ENCODE measurements around the gene VSIG10. TPM values are rescaled to one million over a fixed set of nuclear protein-coding genes. Genes with fewer than 3 reads are reported as not detected.

VSIG10 gene
- total and polyA plus RNA-seq, 2 of the 4 experiments (the other 2 are of a cell fraction): 5.9 to 10.0 TPM

- Histone ChIP-seq H2AK9ac (replicated peaks; ENCODE audit: low read depth, low read length, poor library complexity) (no peak overlapping the region), H3K4me3 (ENCODE audit: insufficient read depth, low read depth, low read length) (no peak overlapping the region), H3K4me2 (ENCODE audit: low read depth, low read length) (no peak overlapping the region), H3K27ac (ENCODE audit: insufficient read depth, low read length) (no peak overlapping the region), H3K9ac (ENCODE audit: low read depth, low read length) (no peak overlapping the region), H3K27me3 (ENCODE audit: control insufficient read depth, insufficient read depth, low read length) (no peaks in the 10 kb centered on the region), H3K14ac (replicated peaks; ENCODE audit: low read depth, low read length) (no peak overlapping the region), H4K91ac (ENCODE audit: insufficient read depth, low read depth, low read length) (no peak overlapping the region), H2AFZ (replicated peaks; ENCODE audit: low read length, poor library complexity) (no peak overlapping the region), H2AK5ac (ENCODE audit: low read depth, low read length) (no peak overlapping the region), H2BK120ac (ENCODE audit: low read depth, low read length) (no peak overlapping the region), H3K56ac (ENCODE audit: extremely low read depth, insufficient read depth, low read length) (no peak overlapping the region), H3K4me1 (ENCODE audit: control insufficient read depth, insufficient read depth, low read length) (peaks cover 7% of the 10 kb centered on the region), H4K5ac (ENCODE audit: low read depth, low read length) (no peak overlapping the region), H3K79me1 (ENCODE audit: low read depth in 1 of 2, low read length in 2 of 2) (peaks cover 0 to 27% of the 10 kb centered on the region in 2 experiments; a peak in 3 of 4 replicates), H3K9me1 (ENCODE audit: insufficient read depth, low read length) (no peaks in the 10 kb centered on the region), H2BK15ac (ENCODE audit: low read depth, low read length) (no peak overlapping the region), H2BK20ac (ENCODE audit: low read depth, low read length) (no peak overlapping the region), H3K36me3 (ENCODE audit: control insufficient read depth, insufficient read depth, low read length) (no peaks in the 10 kb centered on the region), H3K23ac (ENCODE audit: low read depth, low read length) (no peak overlapping the region), H4K8ac (ENCODE audit: low read depth in 2 of 2, low read length in 2 of 2) (no peak overlapping the region), H3K4ac (ENCODE audit: low read depth, low read length) (no peak overlapping the region), H4K20me1 (ENCODE audit: insufficient read depth, low read length) (no peaks in the 10 kb centered on the region), H3K9me3 (ENCODE audit: control insufficient read depth, insufficient read depth, low read length) (no peaks in the 10 kb centered on the region), H3K18ac (ENCODE audit: low read depth, low read length) (no peak overlapping the region), H2BK5ac (ENCODE audit: low read depth, low read length, poor library complexity, severe bottlenecking) (no peak overlapping the region)
- intact Hi-C loops (cut with micrococcal nuclease): no loop called here
- ATAC-seq (ENCODE audit: low read depth) (no peak), DNase-seq (no peak)
- ChIA-PET CTCF (interaction anchor here (0.6 to 1.2 kb wide), 2 partner anchors 11 to 82 kb away, joined by 4 to 7 read pairs; no protein-coding TSS in a partner anchor), POLR2A (ENCODE audit: unreplicated experiment) (no interaction called here)
- no TSS peak for BruUV-seq (replicated peaks)
- dilution Hi-C loops (cut with HindIII; ENCODE audit: low sequenced_read_pairs, unreplicated experiment): no loop called here
- TF ChIP-seq POLR2A (IDR thresholded peaks at IDR 0.05; ENCODE audit: low read depth, low read length): no peak
- no peak for TF ChIP-seq MAZ (IDR thresholded peaks at IDR 0.05; ENCODE audit: borderline replicate concordance, low read depth, low read length)
- no peak for TF ChIP-seq ELK1 (IDR thresholded peaks at IDR 0.05; ENCODE audit: borderline replicate concordance, low read depth, low read length)
- no peak for TF ChIP-seq RFX5 (IDR thresholded peaks at IDR 0.05; ENCODE audit: low read depth, low read length)
- TF ChIP-seq BHLHE40 (IDR thresholded peaks at IDR 0.05; ENCODE audit: low read depth, low read length): no peak
- TF ChIP-seq RAD21 (IDR thresholded peaks at IDR 0.05; ENCODE audit: low read length): no peak
- TF ChIP-seq RCOR1 (IDR thresholded peaks at IDR 0.05; ENCODE audit: insufficient replicate concordance, low read length): no peak
- TF ChIP-seq, protein P1, sequence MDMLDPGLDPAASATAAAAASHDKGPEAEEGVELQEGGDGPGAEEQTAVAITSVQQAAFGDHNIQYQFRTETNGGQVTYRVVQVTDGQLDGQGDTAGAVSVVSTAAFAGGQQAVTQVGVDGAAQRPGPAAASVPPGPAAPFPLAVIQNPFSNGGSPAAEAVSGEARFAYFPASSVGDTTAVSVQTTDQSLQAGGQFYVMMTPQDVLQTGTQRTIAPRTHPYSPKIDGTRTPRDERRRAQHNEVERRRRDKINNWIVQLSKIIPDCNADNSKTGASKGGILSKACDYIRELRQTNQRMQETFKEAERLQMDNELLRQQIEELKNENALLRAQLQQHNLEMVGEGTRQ (IDR thresholded peaks at IDR 0.05; ENCODE audit: low read depth, low read length): no peak
- TF ChIP-seq SMC3 (IDR thresholded peaks at IDR 0.05; ENCODE audit: low read depth, low read length): no peak
- TF ChIP-seq NFE2L2 (IDR thresholded peaks at IDR 0.05; ENCODE audit: low read depth, low read length): no peak
- in situ Hi-C loops (cut with MboI; ENCODE audit: low sequenced_read_pairs): no loop called here
- WGBS, 2 experiments (ENCODE audit: extremely low coverage in 2 of 2, insufficient read length in 1 of 2): no CpG with 5 or more reads among the region's 1 CpG
Observed at GRCh38 chr12:118065380-118065779, 38.4 kb downstream of the VSIG10 start.

Data from IMR-90 (cell line).